Testis (tissue), 3 donors: ENCODE data around the gene ZMYM1. TPM values are rescaled to one million over a fixed set of nuclear protein-coding genes. Genes with fewer than 3 reads are reported as not detected.

Experiments used
- DNase-seq: peaks from one replicate; pipeline ENCODE4 v3.0.0-alpha.2; 2019
- H3K27ac ChIP-seq, 2 donors: fragments of 200-600 bp; sonication (generic); one replicate each; pipeline ENCODE4 v1.5.1; 2019
- H3K27me3 ChIP-seq: fragments of 200-600 bp; sonication (generic); one replicate; pipeline ENCODE4 v1.5.1; 2019
- H3K36me3 ChIP-seq: fragments of 200-600 bp; sonication (generic); one replicate; pipeline ENCODE4 v1.5.1; 2017; ENCODE audit warnings: low read depth; ENCODE audit errors: missing control alignments
- H3K4me1 ChIP-seq: fragments of 200-600 bp; sonication (generic); one replicate; pipeline ENCODE4 v1.5.1; 2019
- H3K4me3 ChIP-seq, 2 donors: fragments of 200-600 bp; sonication (generic); one replicate each; pipeline ENCODE4 v1.5.1; 2017 to 2019
- H3K9me3 ChIP-seq: fragments of 200-600 bp; sonication (generic); one replicate; pipeline ENCODE4 v1.5.1; 2017
- CTCF ChIP-seq, 3 experiments: fragments of 450-650 bp in 2 of 3; fragments of 200-600 bp in 1 of 3; sonication (generic) in 1 of 3; IDR thresholded peaks; one replicate each; pipeline ENCODE4 v1.5.1; 2016 to 2019; ENCODE audit warnings: antibody characterized with exemption in 3 of 3, mild to moderate bottlenecking in 2 of 3, moderate library complexity in 1 of 3
- POLR2A ChIP-seq: fragments of 450-650 bp; IDR thresholded peaks from one replicate; pipeline ENCODE4 v1.6.1; 2017; ENCODE audit warnings: antibody characterized with exemption, mild to moderate bottlenecking, moderate library complexity
- WGBS, 2 donors: methylation state at CpG; one replicate each; pipeline ENCODE4 v1.1.5; 2018; 5-methylcytosine and 5-hydroxymethylcytosine counted together
- intact Hi-C: fragments of 100-400 bp; cut with DNase I; formaldehyde crosslinking; loops from one replicate; pipeline ENCODE4 v1.15.1; 2023; ENCODE audit warnings: low total_unique reads
- polyA plus RNA-seq: library from polyadenylated mRNA; stranded (reverse); fragments of 350-450 nt; fragmentation: Illumina TruSeq; extraction: RNeasy Lipid Tissue Mini Kit (QIAGEN cat#74804); gene quantifications from one replicate; pipeline ENCODE4 v1.2.3, GENCODE V29; 2014; ENCODE audit warnings: low read depth, low replicate concordance; ENCODE audit not compliant: insufficient read depth
- total RNA-seq, 2 donors: library from RNA; depleted of rRNA; stranded (reverse); fragments of >200 nt; gene quantifications; one replicate each; pipeline ENCODE4 v1.2.3, GENCODE V29; 2016

The ZMYM1 gene
- total and polyA plus RNA-seq, 3 donors from 2014 or later, result 10.8 to 24.2 (median 20.7) TPM

- no peak for TF ChIP-seq CTCF (IDR thresholded peaks at IDR 0.05)
- no peak for TF ChIP-seq POLR2A
- intact Hi-C loops, result no loop called here
- no peaks in the 10 kb centered on the region for H3K36me3 ChIP-seq
- WGBS, 2 donors, result 77 to 84% methylated on average over 3 of the region's 3 CpGs
- H3K4me3 ChIP-seq, result no peak overlapping the region
- H3K4me1 ChIP-seq, result no peaks in the 10 kb centered on the region
- H3K27ac ChIP-seq, result no peak overlapping the region
- no peak for DNase-seq
- no peaks in the 10 kb centered on the region for H3K9me3 ChIP-seq
- H3K27me3 ChIP-seq, result no peaks in the 10 kb centered on the region
These were observed 35.7 kb upstream of the ZMYM1 start for GRCh38 chr1:35043498-35043897.

- intact Hi-C loops, result no loop called here
- TF ChIP-seq POLR2A, result no peak
- TF ChIP-seq CTCF (IDR thresholded peaks at IDR 0.05), result no peak
- 58 to 60% methylated on average over 1 of the region's 1 CpG for WGBS, 2 donors
These were observed 34.8 kb upstream of the ZMYM1 start for GRCh38 chr1:35044431-35044830.

GRCh38 chr1:35046730-35047129 is 32.5 kb upstream of the ZMYM1 start:
- 82 to 89% methylated on average over 5 of the region's 5 CpGs for WGBS, 2 donors
- Histone ChIP-seq H3K4me1 (no peaks in the 10 kb centered on the region), H3K9me3 (no peaks in the 10 kb centered on the region), H3K4me3 (no peak overlapping the region), H3K27ac (no peak overlapping the region), H3K27me3 (no peaks in the 10 kb centered on the region), H3K36me3 (no peaks in the 10 kb centered on the region)
- intact Hi-C loops, result no loop called here
- no peak for TF ChIP-seq POLR2A
- TF ChIP-seq CTCF (IDR thresholded peaks at IDR 0.05), result no peak
- DNase-seq, result no peak

More at GRCh38 chr1:35044431-35044830, 34.8 kb upstream of the ZMYM1 start:
- Histone ChIP-seq H3K27ac (no peak overlapping the region), H3K9me3 (no peaks in the 10 kb centered on the region), H3K4me3 (no peak overlapping the region), H3K27me3 (no peaks in the 10 kb centered on the region), H3K4me1 (no peaks in the 10 kb centered on the region), H3K36me3 (no peaks in the 10 kb centered on the region)
- DNase-seq, result no peak

GRCh38 chr1:35047188-35047858 is 31.9 kb upstream of the ZMYM1 start:
- TF ChIP-seq POLR2A (no peak), CTCF (IDR thresholded peaks at IDR 0.05) (no peak)
- no peak for DNase-seq
- WGBS, 2 donors, result 66 to 72% methylated on average over 2 of the region's 2 CpGs

GRCh38 chr1:35049116-35049515 is 30.1 kb upstream of the ZMYM1 start:
- TF ChIP-seq POLR2A, result no peak
- TF ChIP-seq CTCF (IDR thresholded peaks at IDR 0.05), result no peak
- DNase-seq, result no peak
- 51 to 57% methylated on average over 12 of the region's 12 CpGs for WGBS, 2 donors
- Histone ChIP-seq H3K4me3 (no peak overlapping the region), H3K36me3 (no peaks in the 10 kb centered on the region), H3K27me3 (no peaks in the 10 kb centered on the region), H3K9me3 (no peaks in the 10 kb centered on the region), H3K27ac (no peak overlapping the region), H3K4me1 (no peaks in the 10 kb centered on the region)
- intact Hi-C loops, result no loop called here

More at GRCh38 chr1:35047188-35047858, 31.9 kb upstream of the ZMYM1 start:
- H3K36me3 ChIP-seq, result no peaks in the 10 kb centered on the region
- H3K27ac ChIP-seq, result no peak overlapping the region
- no peaks in the 10 kb centered on the region for H3K4me1 ChIP-seq
- H3K9me3 ChIP-seq, result no peaks in the 10 kb centered on the region
- no peaks in the 10 kb centered on the region for H3K27me3 ChIP-seq
- no peak overlapping the region for H3K4me3 ChIP-seq
- intact Hi-C loops, result no loop called here
